HG02642 (cell line): ENCODE data around the gene MSX2.

Source experiments
- ATAC-seq: cut with Tn5 transposase; IDR thresholded peaks from one replicate; pipeline ENCODE4 v1.9.1; 2021; ENCODE audit warnings: mild to moderate bottlenecking; ENCODE audit not compliant: unreplicated experiment, poor library complexity

MSX2 gene

DNA sequence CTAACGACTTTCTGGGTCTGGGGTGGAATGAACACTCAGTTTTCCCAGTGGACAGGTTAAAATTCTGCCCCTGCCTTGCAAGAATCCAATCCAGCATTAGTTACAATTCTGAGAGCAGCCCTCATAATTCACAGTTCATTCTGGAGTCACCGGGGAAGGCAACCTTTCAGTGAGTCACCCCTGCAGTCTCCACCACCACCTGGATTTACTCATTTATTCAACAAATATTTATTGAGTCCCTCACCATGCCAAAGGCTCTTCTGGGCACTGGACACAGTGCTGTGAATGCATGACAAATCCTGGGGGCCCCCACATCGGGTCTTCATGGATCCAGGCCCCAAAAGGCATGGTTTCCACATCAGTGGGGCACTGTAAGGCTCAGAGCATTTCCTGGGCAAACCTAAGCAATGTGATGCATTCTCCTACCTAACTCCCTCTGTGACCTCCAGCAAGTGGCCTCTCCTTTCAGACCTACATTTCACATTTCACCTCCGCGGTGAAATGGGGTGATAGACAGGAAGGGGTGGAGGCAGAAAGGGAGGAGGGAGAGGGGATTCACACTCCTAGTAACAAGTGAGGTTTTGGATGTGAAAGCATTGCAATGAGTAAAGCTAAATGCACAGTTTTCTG is 6.4 kb upstream of the MSX2 start:
- no peak for ATAC-seq

DNA sequence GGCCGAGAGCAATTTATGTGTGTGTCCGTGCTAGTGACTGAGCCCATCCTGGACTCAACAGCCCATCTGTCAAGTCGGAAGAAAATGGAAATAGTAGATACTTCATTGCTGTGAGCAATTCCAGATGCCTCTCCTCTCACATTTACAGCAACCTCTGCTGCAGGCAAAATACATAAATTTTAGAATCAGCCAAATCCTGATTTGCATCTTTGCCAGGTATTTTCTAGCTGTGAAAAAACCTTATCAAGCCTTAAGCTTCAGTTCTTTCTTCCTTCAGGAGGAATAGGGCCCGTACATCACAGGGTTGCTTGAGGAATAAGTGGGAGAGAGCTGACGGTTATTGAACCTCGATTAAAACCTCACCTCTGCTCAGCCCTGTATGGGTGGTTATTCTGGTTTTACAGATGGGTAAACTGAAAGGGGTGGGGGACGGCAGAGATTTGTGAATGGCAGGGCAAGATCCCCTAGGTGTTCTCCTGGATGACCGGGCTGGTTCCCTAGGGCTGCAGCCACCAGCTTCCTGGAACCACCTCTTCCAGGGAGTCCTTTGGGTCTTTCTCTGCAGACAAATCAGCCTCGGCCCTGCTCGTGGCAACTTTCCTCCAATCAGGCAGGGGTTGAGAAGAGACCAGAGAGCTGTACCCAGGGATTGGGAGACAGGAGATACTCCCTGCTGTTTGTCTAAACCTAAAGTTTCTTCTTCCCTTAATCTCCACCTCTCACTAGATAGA is 5.3 kb upstream of the MSX2 start:
- ATAC-seq, result no peak

DNA sequence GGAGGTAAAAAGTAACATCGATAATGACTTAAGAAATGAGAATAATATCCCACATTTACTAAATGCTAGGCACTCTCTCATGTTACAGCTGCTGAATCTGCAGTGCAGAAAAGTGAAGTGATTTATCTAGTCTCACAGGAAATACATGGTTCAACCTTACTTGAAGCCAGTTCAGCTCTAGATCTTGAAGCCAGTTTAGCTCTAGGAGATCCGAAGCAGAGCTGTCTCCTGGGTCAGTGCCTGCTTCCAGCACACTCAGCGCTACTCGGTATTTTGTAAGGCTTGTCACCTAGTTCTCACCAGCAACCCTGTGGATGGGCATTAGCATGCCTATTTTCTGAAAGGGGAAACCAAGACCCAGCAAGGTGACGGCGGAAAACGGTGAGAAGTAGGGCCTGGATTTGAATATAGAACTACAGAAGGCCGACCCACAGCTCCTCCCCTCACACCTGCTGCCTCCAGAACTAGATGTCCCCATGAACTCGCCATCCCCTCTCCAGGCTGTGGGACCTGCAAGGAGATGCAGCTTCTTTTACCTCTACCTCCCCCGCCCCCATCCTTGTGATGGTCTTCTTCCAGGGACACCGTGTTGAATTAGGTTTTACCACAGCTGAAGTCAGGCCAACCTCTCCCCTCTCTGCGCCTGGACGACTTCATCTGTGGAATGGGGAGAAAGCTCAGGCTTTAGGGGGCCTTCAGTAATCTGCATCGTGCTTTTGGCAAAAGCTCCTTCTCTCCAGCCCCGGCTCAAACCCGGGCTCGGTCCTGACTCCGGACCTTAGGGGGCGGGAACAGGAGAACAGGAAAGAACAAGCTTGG is 4.4 kb upstream of the MSX2 start:
- ATAC-seq, result no peak

DNA sequence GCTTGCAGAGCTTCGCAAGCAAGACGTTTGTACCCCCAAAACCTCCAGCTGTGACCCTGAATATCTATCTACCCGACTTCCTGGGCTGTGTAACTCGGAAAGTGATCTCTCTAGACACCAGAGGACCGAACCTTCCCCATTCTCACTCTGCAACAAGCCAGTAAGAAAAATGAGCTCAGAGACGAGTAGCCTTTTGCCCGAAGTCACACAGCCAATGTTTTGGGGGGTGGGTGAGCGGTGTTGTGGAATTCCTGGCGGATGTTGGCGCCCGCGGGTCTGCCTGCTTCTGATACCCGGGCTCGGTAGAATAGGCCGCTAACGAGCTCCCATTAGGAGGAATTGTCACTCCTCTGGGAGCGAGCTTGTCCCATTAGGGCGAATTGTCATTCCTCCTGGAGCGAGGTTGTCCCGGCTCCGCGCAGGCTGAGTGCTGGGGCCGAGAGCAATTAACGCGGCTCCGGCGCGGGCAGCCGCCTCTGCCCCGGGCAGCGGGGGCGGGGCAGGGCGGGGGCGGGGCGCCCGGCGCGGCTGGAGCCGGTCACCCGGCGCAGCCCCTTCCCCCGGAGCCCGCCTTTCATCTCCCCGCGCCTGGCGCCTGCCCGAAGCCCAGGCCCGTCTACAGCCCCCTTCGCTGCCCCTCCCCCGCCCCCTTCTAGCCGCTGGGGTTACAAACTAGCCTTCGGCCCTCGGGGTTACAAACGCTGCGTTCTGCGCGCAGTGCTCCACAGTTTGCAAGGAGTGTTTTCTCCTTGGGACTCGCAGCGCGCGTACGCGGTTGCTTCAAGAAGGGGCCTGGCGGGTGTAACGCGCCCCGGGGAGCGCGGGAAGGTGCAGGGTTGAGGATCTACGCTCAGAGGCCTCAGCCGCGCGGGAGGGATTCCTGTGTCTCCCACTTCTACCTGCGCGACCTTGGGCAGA is 3.5 kb upstream of the MSX2 start:
- no peak for ATAC-seq

DNA sequence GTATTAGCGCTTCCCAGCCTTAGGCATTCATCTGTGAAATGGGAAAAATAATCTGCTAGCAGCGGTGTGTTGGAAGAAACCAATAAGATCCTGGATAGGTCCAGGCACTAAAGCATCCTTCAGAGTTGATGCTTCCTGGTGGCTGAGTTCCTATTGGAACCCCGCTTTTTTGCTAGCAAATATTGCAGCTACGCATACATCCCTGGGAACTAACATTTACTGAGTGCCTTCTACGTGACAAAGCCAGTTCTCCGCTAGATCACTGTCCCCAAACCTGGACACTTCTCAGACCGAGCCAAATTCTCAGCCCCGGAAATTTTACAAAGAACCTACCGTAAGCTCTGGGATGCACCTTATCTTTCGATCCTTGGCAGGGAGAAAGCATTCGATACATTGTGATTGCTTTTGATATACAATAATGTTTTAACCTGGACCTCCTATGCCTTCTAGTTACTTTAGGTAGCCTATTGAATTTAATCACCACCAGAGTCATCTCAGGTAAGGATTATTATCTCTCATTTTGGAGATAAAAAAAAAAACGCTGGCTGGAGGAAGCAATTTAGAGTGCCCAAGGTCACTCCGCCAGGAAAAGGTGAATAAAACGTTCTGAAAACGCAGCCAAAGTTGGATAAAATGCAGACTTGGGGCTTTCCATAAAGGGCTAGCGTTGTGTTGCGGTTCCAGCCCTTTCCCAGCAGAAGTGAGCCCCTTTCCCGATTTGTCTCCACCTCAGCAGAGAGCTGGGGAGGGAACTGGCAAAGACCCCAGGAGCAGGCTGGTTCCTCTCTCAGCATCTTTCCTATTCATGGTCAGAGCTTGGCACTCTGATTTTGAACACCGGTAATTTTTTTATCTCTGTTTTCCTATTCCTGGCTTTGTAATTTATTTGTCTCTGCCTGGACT is 2.6 kb upstream of the MSX2 start:
- ATAC-seq, result no peak

DNA sequence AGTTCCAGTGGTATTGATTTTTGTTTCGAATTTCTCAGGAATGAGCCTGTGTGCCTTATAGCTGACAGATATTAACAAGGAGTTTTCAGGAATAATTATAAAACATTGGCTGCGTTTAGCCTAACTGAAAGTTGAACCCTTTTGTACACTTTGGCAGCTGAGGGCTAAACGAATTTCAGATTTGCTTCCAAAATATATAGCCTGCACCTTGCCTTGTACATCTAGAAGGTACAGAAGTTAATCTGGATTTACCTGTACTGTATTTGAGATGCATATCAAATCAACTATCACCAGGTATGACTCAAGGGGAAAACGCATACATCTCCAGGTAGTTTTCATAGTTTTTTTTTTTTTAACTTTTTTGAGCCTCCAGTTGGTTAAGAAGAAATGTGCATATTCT is 1.9 kb upstream of the MSX2 start:
- ATAC-seq, result no peak

DNA sequence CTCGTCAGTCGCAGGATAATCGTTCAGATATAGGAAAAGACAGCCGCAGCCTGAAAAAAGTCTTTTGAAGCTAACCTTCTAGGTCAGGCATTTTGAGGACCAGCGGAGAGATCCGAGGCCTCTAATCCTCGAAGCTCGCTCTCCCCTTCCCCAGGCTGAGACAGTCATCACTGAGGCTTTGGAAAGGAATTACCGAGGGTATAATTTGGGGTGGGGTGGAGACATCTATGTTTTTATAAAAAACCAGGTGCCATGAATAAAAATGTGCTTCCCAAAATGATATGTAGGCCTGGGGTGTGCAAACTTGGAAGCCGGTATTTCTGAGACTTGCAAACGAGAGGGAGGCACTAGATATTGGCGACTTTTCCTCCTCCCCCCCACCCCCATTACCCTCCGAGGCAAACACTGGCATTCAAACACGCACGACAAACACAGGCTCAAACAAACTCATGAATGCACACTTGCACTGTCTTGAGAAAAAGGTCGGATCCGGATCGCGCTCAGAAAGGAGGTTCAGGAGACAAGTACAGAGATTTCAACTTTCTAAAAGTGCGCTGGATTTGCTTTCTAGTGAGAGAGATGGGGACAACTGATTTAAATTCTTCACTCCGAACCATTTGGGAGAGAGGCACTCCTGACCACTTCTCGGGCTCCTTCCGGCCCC is 935 bp upstream of the MSX2 start:
- no peak for ATAC-seq

DNA sequence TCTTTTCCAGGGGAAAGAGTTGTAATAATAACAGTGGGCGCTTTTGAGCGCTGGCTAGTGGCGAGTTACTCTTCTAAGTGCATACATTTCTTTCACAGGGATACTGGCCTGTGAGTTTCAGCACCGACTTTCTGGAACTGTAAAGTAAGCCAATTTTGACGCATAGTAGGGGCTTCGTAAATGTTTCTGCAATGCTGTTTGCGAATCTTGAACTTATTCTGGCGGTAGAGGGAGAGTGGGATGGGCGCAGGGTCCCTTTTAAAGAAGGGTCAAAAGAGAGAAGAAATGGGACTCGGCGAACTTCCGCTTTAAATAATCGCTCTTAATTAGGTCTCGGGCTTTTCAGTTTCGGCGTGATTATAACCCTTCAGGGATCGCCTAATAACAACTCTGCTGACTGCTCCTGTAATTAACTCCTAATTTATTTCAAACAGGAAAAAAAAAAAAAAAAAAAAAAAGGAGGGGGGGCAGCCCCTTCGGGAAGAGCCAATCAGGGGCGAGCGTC is 351 bp upstream of the MSX2 start:
- no peak for ATAC-seq

DNA sequence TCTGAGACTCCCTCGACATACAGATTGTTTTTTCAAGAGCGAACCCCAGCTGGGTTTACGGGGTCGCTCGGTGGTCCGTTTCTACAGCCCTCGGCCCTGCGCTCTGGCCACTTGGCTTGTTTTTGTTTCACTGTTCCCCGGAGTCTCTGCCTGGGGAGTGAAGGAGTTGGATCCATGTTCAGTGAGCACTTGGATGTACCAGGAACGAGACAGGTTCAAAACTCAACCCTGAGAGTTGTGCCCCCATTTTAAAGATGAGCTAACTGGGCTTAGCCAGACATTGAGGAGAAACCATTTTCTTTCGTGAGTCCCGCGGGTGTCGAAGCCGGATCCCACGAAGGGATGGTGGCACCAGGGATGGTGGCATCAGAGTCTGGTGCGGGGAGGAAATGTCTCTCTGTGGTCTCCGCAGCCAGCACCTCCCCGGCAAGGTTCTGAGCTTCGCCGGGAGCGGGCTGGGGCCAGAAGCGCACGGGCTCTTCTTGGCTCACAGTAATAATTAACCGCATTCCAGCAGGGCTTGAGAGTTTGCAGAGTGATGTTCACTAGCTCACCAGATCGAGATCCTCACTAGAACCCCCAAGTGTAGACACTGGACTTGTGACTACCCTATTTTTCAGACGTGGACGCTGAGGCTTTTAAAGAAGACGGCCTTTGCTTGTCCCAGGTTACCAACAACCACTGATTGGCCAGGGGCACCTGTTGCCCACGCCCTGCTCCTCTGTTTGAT is 1.0 kb downstream of the MSX2 start:
- ATAC-seq, result no peak

DNA sequence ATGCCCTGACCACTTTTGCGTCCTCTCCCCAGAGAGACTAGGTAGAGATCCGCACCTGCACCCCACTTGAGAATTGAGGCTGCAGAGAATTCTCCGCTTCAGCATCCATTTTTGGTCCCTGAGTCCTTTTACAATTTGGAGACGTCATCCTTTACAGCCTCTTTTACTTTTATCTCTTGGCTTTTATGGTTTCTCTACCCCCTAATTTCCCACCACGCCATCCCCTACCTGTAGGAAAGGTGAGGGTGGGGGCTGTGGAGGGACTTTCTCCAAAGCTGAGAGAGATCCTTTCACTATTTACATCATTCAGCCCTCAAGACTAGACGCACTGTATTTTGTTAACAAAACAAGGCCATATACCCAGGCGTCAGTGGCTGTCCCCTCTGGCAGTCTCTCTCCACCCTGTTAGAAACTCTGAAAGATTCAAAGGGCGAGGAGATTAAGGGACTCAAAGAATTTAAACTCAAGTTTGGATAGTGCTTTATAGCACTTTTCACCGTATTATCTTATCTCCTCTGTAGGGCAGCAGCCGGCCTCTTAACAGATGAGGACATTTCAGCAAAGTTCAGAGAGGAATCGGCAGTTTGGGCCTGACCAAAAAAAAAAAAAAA is 1.7 kb downstream of the MSX2 start:
- ATAC-seq, result no peak

DNA sequence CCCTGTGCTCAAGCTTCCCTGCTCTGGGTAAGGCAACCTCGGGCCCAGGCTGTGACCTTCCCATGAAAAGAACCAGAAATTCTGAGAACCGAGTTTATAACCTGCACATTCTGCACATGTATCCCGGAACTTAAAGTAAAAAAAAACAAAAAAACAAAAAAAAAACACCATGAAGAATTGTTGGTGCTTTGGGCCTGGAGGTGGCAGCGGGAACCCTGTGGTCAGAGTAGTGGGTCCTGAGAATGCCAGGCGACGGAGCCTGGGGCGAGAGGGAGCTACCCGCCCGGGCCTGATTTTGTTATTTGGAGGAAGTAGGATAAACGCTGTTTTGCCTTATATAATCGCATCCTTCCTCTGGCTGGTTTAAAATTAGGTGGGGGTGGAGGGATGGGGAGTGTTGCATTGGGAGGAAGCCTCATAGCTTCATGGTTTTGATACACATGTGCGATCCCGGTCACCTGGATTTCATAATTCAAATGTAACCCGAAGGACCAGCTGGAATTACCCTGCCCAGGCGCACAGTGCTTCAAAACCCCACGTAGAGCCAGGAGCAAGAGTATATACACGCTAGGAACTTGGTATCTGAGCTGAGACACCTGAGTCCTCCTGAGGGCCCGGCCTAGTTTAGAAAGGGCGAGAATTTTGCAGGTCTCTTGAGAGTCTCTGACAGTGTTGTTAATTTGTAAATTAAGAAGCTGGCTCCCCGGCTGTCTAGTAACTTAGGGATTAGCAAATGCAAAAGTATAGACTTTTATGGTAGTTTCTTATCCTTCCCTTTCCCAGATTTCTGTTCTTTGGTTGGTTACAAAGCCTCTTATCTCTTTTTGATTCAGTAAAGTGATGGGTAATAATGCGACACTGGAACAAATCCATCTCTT is 2.8 kb downstream of the MSX2 start:
- ATAC-seq, result no peak

DNA sequence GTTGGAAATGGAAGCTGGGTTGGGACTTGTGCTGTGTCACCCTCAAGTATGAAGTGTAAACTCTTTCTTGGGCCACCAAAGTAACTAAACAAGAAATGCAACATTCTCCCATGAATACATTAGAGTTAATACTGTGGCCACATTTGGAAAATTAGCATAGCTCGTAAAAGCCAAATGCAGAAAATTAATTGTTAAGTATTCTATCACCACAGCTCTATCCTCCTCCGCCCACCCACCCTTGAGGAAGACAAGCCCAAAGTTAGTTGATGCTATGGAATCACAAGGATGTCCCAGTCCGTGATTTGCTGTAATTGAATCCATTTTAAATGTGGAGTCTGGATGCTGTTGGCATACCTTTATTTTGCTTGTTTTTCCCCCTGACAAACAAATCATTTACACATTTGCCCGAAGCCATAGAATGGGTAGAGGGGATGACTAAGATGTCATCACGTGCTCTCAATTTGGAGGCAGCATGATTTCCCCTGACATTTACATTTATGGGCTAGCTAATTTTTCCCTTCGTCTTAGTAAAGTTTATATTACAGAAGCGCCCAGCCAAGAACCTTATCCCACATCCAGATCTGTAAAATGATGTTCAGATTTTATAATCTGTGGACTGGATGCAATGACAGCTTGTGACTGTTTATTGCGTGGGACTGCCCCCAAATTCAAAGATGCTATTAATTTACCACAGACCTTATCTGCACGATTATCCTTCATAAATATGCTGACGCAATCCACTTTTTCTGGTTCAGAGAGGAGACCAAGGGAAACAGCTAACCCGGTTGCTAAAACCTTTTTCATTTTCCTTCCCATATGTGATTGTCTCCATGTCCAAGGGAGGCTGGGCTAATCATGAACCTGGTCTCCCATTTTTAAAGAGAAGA is 3.7 kb downstream of the MSX2 start:
- ATAC-seq, result no peak

DNA sequence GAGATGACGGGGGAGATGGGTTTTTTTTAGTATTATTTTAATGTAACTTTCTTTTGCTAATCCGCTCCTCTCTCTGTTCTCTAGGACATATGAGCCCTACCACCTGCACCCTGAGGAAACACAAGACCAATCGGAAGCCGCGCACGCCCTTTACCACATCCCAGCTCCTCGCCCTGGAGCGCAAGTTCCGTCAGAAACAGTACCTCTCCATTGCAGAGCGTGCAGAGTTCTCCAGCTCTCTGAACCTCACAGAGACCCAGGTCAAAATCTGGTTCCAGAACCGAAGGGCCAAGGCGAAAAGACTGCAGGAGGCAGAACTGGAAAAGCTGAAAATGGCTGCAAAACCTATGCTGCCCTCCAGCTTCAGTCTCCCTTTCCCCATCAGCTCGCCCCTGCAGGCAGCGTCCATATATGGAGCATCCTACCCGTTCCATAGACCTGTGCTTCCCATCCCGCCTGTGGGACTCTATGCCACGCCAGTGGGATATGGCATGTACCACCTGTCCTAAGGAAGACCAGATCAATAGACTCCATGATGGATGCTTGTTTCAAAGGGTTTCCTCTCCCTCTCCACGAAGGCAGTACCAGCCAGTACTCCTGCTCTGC is 4.8 kb downstream of the MSX2 start:
- no peak for ATAC-seq

DNA sequence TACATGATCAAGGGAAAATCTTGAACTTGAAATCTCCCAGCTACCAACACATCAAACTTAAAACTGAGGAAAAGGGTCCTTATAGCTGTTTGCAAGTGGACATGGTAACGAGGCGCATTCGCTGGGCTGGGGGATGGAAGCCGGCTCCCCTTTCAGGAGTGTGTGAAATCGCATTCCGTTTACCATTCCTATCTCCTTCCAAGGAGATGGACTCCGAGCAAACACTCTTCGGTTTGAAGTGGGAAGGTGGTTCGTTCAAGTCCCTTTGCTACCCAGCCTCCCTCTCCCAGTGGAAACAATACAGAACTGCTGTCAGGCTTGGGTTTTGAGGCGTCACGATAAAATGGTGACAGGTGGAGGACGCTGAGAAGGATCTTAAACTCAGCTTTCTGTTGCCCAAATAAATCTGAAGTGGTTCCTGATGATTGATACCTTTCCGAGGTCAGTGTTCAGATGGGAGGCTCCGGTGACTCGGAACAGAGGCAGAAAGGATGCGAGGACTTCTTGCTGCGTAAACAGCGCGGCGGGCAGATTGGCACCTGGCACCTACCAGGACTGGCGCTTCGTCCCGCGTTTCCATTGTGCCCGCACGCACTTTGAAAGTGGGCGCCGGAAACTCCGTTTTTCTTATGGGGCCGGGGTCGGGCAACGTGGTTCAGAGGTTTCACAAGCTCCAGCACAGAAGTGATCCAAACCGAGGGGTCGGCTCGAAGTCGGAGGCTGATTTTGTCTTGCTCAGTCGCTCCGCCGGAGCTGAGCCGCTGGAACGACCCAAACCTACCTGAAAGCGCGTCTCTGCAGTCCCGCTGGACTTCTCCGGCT is 7.0 kb downstream of the MSX2 start:
- ATAC-seq, result no peak
